HL-60/S4 (cell line): ENCODE data around the gene INTS3.
"Not testable (repeated sequence)": the region's sequence is repeated elsewhere in the genome, so short reads cannot be mapped to it uniquely, and the experiment has no call there.

Source experiments
- in situ Hi-C: fragments of 300-500 bp; cut with MboI; formaldehyde crosslinking; loops from 2 replicates; pipeline ENCODE4 v1.14.3; 2022; ENCODE audit warnings: low sequenced_read_pairs

INTS3 gene

DNA sequence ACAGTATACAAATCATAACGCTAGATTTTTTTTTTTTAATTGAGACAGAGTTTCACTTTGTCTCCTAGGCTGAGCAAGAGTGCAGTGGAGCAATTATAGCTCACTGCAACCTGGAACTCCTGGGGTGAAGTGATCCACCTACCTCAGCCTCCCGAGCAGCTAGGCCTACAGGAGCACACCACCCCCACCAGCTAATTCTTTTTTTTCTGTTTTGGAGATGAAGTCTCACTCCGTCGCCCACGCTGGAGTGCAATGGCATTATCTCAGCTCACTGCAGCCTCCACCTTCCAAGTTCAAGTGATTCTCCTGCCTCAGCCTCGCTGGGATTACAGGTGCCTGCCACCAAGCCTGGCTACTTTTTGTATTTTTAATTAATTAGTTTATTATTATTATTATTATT is 28.1 kb upstream of the INTS3 start:
- in situ Hi-C loops, result no loop called here

DNA sequence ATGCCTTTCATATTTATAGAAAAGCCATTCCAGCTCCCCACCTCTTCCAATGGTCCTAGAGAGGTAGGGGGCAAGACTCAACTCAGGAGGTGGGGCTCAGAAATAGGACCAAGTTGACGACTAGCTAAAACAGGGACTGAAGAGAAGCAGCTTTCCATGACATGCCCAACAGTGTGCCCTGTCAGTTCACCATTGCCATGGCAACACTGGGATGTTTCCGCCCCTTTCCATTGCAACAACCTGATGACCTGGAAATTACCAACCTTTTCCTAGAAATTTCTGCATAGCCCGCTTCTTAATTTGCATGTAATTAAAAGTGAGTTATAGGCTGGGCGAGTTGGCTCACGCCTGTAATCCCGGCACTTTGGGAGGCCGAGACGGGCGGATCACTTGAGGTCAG is 22.4 kb upstream of the INTS3 start:
- in situ Hi-C loops, result no loop called here

DNA sequence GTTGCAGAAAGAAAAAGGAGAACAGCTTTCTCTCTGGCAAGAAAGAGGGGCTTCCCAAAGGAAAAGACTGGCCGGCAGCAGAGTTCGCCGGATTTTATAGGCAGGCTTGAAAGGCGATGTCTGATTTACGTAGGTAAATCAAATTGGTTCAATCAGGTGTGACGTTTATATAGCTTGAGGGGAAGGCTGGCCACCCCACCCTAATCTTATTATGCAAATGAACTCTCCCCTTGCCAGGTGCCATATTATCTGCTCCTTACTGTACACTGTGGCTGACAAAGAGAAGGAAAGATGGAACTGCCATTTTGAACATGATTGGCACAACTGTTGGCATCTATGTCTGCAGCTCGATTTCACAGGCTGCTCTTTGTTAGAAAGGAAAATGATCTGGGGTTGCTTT is 16.8 kb upstream of the INTS3 start:
- in situ Hi-C loops, result no loop called here

DNA sequence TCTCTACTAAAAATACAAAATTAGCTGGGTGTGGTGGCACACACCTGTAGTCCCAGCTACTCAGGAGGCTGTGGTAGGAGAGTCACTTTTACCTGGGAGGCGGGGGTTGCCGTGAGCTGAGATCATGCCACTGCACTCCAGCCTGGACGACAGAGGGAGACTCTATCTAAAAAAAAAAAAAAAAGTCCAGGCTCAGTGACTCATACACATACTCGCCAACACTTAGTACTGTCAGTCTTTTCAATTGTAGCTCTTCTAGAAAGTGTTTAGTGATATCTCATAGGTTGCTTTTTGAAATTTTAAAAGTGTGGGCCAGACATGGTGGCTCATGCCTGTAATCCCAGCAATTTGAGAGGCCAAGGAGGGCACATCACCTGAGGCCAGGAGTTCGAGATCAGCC is 11.6 kb upstream of the INTS3 start:
- in situ Hi-C loops, result not testable (repeated sequence)

DNA sequence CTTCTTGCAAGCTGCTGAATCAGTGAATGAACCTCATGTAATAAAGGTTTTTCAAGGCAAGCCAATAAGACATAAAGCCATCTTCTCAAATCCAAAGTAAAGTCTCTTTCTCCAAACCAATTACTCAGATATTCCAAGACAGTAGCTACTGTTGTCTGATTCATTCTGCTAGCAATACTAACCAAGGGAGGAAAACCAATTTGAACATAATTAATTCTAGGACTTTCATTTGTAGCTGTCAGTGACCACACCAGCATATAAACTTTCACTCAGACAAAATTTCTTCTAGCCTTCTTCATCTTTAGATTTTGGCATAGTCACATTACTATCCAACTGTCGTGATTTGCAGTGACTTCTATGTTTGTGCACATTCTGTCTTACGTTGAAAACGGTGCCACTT is 10.5 kb upstream of the INTS3 start:
- in situ Hi-C loops, result no loop called here

DNA sequence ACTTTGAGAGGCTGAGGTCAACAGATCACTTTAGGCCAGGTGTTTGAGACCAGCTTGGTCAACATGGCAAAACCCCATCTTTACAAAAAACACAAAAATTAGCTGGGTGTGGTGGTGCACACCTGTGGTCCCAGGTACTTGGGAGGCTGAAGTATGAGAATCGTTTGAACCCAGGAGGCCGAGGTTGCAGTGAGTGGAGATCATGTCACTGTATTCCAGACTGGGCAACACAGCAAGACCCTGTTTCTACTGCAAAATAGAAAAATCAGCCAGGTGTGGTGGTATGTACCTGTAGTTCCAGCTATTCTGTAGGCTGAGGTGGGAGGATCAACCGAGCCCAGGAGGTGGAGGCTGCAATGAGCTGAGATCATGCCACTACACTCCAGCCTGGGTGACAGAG is 4.2 kb upstream of the INTS3 start:
- in situ Hi-C loops, result no loop called here

DNA sequence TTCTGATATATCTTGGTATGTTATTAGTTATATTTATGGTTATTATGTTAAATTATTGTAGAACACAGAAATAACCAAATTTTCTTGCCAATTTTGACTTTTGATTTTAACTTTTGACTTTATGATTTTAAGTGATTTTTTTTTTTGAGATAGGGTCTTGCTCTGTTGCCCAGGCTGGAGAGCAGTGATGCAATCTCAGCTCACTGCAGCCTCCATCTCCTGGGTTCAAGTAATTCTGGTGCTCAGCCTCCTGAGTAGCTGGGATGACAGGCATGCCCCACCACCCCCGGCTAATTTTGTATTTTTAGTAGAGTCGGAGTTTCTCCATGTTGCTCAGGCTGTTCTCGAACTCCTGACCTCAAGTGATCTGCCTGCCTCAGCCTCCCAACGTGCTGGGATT is 3.2 kb upstream of the INTS3 start:
- in situ Hi-C loops, result not testable (repeated sequence)

DNA sequence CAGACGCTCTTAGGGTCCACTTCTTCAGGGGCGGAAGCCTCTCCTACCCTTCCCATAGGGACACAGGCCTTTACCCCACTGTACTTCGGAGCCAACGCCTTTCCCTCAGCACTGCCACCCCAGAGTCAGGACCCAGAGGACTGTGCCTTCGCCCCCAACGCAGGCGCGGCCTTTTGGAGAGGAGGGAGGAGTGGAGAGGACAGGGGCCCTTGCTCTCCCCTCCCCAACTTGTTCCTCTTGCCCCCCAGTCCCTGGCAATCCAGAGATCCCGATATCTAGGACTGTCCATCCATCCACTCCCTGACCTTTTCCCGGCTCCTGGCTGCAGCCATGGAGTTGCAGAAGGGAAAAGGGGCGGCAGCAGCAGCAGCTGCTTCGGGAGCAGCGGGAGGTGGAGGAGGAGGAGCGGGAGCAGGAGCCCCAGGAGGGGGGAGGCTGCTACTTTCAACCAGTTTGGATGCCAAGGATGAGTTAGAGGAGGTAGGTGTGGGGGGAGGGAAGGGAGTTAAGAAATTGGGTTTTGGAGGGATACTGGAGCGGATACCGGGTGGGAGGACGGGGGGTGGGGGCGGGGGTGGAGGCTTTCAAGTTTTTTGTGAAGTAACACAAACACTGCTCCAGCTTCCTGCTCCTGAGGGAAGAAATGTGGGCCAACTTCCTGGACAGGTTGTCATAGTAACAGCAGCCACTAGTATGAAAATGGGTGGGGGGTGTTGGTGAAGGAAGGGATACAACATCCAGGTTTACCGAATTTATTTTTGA is 636 bp downstream of the INTS3 start:
- in situ Hi-C loops, result no loop called here

DNA sequence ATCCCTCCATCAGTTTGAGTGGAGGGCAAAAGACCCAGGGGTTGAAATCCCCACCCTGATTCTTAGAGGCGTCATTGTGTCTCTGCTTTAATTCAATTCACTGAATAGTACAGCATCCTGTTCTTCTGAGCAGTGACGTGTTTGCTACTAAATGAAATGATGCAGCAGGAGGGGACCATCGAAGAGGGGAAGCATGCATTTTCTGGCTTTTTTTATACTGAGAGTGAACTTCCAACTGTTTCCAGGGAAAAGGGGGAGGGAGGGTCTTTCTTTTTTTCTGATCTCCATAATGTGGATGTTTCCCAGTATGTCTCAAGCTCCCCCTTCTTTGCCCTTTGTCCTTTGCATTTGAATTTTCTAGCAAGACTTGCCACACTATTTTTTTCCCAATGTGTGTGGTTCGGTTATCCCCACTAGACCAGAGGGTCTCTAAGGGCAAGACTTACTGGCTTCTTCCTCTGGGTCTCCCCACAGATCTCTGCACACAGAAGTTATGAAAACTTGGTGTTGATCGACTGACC is 2.7 kb downstream of the INTS3 start:
- in situ Hi-C loops, result loop anchor here (10.0 kb wide), 1 partner anchor 226 kb away; no protein-coding TSS in a partner anchor

DNA sequence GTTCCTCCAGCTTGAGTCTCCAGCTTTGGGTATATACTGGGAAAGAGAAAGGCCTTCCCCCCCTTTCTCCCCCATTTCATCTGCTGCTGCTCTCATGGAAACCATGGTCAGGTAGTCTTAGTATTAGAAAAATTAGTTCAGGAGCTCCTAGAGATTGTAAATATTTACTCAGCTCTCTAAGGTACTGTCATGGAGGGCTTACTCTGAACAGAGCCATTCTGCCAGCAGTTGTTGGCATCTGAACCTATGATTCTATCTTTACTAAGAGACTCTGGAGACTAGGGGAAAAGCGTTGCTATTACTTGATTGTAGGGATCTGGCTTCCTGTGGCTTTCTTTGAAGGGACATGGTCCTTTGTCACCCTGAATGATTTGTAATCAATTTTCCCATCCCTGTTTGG is 6.1 kb downstream of the INTS3 start:
- in situ Hi-C loops, result loop anchor here (10.0 kb wide), 1 partner anchor 229 kb away; no protein-coding TSS in a partner anchor

DNA sequence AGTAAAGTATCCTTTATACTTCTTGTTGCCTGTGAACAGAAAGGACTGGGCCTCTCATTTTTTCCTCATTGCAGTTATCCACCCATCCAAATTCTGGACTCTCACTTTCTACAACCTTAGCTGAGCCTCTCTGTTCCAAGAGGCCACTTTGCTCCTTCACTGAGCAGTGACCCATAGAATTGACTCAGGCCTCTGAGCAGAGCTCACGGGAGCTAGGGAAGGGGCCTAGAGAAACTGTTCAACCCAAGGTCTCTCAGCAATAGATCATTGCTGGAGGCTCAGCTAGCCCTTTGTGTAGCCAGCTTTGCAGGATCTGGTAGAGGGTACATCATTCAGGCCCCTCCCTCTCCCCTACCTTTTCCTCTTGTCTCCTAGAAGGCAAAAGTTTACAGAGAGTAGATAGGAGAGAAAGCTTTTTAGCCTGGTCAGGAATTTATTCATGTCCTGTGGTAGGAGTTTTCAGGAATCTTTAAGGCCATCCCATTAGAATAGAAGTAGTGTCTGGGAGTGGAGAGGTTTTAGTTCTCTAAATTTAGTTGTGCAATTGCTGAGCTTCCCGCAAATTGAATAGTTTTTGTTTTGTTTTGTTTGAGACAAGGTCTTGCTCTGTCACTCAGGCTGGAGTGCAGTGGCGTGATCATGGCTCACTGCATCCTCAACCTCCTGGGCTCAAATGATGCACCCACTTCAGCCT is 6.7 kb downstream of the INTS3 start:
- in situ Hi-C loops, result loop anchor here (10.0 kb wide), 1 partner anchor 230 kb away; no protein-coding TSS in a partner anchor

DNA sequence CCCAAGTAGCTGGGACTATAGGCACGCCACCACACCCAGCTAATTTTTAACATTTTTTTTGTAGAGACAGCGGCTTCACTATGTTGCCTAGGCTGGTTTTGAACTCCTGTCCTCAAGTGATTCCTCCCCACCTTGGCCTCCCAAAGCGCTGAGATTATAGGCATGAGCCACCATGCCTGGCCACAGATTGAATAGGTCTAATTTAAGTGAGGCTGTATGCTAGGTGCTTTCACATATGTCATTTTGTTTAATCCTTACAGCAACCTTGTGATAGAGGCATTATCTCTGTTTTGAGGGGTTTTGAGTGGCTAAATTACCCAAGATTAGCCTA is 7.2 kb downstream of the INTS3 start:
- in situ Hi-C loops, result loop anchor here (10.0 kb wide), 1 partner anchor 230 kb away; no protein-coding TSS in a partner anchor

DNA sequence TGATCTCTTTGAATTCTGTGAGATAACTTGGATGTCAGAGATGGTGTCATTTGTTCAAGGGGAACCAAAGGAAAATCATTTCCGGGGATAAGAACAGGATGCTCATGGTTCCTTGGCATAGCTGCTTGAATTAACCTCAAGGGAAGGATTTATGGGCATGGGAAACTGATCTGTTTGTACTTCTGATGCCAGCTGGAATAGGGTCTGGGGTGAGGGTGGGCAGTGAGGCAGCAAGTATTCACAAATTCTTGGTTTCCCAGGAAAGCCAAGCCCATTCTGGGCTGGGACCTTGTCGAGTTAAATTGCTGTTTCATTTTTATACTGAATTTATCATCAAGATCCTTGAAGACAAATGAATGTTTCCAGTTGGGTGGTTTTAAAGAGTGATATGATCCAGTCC is 14.1 kb downstream of the INTS3 start:
- in situ Hi-C loops, result no loop called here

DNA sequence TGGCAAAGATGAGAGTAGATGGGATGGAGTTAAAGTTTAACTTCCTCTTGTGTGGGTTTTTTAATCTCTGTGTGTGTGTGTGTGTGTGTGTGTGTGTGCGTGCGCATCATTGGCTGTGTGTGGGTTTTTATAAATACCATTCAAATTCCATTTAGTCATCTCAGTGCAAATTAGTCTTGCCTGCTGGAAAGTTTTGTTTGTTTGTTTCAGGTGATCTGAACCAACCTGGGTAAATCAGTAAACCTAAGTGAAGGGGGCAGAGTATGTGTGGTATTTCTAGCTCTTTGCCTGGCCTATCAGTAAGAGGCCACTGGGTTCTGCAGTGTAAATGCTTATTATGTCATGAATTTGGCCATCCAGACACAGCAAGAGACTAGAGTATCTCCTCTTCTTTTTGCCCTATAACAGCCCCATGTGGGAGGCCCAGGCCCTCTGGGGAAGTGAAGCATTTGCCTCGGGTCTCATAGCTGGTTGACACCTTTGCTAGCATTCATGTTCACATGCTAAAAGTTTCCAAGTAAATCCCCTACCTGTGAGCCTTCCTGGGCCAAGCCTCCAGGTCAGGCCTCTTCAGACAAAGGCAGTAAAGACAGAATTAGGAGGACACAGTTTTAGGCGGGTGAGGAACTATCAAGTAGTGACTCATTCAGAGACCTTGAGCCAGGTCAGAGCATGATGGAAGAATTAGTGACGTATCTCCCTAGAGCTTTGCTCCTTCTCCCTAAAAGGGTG is 14.7 kb downstream of the INTS3 start:
- in situ Hi-C loops, result no loop called here

DNA sequence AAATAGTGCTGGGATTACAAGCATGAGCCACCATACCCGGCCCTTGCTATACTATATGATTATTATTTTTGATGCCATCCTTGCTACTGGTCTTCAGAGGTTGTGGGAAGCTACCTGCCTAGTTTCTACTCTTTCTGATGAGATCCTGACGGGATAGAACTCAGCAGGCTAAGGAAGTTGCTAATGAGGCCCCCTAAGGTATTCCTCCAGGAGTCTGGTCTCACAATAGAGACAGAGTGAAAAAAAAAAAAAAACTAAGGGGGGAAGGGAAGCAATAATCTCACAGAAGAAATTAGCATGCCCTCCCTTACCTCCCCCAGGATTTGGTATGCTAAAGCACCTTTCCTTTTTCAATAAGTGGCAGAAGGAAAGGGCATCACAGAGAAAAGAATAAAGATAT is 17.6 kb downstream of the INTS3 start:
- in situ Hi-C loops, result no loop called here

DNA sequence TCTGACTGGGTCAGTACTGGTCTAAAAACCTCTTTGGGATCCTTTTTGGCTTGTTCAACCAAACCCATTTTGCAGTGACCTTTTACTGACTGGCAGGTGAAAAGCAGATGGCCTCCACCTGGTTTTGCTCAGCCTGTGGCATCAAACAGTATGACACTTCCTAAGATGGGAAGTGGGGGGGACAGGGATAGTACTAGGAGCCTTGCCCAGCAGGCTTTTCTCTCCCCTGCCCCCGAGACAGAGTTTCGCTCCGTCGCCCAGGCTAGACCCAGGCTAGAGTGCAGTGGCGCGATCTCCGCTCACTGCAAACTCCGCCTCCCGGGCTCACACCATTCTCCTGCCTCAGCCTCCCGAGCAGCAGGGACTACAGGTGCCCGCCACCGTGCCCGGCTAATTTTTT is 18.3 kb downstream of the INTS3 start:
- in situ Hi-C loops, result no loop called here

DNA sequence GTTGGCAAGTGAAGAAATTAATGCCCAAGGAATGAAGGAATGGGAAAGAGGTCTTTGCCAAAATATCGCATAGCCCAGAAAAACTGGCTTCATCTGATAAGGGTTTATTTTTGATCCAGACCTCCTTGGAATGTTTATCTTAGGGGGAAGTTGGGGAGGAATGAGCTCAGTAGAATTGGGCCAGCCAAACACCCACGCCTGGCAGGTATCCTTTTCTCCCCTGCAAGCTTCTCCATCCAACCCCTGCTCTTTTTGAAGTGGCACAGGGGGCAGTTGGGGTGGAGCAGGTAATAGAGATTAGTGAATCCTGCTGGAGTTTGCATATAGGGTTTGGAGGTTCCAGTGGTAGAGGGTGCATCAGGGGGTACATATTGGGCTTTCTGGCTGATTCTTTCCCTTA is 21.1 kb downstream of the INTS3 start:
- in situ Hi-C loops, result no loop called here

DNA sequence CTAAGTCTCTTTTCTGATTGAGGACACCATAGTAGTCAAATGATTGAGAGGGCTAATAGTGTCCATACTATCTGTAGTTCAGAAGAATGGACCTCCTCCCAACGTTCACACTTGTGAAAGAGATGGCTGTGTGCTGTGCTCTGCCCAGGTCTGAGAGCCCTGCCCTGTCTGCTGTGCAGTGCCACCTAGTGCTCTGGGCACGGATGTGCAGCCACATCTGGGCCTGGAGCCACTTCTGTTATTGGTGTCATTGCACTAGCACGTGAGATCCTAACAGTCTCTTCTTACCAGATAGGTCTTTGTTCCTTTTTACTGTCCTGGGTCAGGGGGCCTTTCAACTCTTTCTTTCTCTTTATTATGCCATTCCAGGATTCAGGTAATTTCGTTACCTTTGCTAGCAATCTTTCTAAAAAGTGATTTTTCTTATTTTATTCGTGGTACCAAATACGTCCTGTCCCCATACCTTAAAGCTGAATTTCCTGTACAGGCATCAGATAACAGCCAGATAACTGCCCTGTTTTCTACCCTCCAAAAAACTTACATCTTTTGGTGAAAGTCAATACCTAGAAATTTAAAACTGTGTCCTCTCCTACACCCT is 21.7 kb downstream of the INTS3 start:
- in situ Hi-C loops, result no loop called here

DNA sequence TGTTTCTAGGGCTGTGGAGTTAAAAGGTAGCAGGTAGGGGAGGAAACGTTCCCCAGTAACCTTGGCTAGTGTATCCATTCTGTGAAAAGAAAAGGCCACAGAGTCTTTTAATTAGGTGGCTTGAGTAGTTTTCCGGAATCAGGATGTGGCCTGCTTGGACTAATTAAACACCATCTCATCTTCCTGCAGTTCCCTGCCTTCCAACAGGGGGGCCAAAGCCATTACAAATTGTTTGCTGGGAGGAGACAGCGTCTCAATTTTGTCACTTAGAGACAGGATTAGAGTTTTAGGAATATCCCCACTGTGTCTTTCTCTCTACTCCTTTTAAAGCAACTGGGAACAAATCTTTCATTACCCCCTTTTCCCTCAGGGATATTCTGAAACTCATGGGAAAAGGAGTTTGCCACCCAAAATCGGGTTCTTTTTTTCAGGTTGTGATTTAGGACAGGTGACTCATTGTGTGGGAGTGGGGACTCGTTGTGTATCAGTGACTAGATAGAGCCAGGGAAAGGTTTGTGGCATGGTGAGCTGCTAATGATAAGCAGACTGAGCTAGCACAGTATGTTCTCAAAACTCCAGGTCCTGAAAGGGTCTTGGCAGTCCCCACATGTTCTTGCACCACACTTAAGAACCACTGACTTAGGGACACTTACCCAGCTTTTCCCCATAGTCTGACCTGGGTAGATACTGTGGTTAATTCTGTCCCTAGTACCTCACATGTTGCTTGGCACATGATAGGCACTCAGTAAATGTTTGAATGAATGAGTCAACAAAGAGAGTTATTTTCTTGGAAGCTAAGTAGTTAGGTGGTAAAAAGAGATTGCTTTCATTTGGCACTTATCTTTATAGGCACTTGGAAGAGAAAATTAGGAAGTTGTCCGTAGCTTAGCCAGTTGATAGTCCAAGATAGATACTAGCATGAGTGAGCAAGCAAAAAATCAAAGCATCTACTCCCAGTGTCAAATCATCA is 22.5 kb downstream of the INTS3 start:
- in situ Hi-C loops, result no loop called here

DNA sequence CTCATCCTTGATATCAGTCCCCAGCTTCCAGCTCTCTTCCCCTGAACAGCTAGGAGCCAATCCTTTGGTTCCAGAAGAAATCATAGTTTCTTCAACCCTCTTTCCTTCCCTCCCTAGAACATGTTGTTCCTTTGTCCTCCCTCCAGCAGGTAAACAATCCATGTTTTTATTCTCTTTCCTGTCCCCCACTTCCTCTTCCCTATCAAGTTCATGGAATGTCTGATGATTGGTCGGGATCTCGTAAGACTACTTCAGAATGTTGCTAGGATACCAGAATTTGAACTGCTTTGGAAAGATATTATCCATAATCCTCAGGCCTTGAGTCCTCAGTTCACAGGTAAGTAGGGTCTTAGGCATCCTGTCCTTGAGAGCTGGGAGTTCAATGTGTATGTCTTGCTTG is 24.2 kb downstream of the INTS3 start:
- in situ Hi-C loops, result no loop called here
